GM11168 (cell line): ENCODE results near the gene DUOX1.

Experiments used
- in situ Hi-C: fragments of 300-500 bp; cut with MboI; formaldehyde crosslinking; loops from one replicate; pipeline ENCODE4 v1.12.0; 2022; ENCODE audit warnings: low sequenced_read_pairs; ENCODE audit not compliant: unreplicated experiment

Gene DUOX1

DNA sequence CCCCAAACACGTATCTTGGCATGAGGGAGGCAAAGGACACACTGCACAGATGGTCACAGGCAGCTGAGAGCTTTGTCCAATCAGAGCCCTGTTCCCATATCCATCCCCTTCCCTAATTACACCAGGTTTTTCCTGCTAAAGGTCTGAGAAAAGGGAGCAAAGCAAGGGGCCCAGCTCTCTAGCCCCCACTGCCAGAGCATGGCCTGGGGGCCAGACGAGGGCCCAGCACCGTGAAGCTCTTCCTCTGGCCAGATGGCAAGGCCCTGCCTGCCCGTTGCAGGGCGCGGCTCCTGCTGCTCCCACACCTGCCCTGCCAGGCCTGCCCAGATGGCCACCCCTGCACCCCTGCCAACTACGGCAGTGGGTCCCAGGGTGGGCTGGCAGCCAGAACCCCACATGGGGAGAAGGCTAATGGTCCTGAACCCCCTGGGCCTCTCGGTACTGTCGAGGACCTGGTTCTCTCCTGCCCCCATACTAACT is 54.8 kb downstream of the DUOX1 start:
- in situ Hi-C loops = no loop called here

GRCh38 chr15:45185069-45185779 is 55.4 kb downstream of the DUOX1 start:
- in situ Hi-C loops = no loop called here

GRCh38 chr15:45185903-45186770 is 56.3 kb downstream of the DUOX1 start:
- in situ Hi-C loops = no loop called here

GRCh38 chr15:45186771-45187577 is 57.2 kb downstream of the DUOX1 start:
- in situ Hi-C loops = no loop called here

- in situ Hi-C loops = no loop called here
Observed at GRCh38 chr15:45187578-45187893, 57.7 kb downstream of the DUOX1 start.

- in situ Hi-C loops = no loop called here
Observed at GRCh38 chr15:45187894-45188830, 58.4 kb downstream of the DUOX1 start, which contains the start of gene SHF. Gene SHF (minus strand): TSS chr15:45187966. CDS start chr15:45187951, 15 bp downstream.

GRCh38 chr15:45197512-45197911 is 67.7 kb downstream of the DUOX1 start:
- in situ Hi-C loops = no loop called here

DNA sequence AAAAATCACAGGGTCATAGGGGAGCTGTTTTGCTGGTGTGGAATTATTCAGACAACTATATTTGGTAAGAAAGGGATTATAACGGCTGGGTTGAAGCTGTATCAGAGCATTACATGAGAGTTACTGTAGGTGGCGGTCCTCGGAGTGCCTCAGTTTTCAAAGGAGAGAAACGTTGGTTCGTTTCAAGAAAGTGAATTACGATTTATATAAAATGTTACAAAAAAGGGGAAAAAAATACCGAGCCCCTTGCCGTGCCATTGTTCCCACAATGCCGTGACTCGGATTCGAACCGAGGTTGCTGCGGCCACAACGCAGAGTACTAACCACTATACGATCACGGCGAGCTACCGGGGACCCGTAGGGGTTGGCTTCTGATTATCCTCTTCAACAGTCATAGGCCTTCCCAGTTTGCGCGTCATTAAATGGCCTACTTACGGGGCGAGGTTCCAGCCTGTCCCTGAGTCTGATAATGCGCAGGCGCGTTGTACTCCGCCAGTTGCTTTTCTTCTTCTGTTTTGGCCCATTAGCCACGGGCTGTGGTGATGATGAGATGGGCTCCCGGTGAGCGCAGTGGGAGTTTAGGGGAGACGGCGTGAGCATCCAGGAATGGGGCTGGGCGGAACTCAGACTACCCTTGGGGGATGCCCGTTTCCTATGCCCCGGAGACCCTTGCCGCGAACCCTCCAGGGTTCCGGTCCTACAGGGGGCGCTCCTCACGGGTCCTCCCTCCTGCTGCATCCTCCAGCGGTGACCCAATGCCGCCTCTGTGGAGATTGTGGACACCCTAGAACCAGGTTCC is 68.7 kb downstream of the DUOX1 start:
- in situ Hi-C loops = no loop called here

DNA sequence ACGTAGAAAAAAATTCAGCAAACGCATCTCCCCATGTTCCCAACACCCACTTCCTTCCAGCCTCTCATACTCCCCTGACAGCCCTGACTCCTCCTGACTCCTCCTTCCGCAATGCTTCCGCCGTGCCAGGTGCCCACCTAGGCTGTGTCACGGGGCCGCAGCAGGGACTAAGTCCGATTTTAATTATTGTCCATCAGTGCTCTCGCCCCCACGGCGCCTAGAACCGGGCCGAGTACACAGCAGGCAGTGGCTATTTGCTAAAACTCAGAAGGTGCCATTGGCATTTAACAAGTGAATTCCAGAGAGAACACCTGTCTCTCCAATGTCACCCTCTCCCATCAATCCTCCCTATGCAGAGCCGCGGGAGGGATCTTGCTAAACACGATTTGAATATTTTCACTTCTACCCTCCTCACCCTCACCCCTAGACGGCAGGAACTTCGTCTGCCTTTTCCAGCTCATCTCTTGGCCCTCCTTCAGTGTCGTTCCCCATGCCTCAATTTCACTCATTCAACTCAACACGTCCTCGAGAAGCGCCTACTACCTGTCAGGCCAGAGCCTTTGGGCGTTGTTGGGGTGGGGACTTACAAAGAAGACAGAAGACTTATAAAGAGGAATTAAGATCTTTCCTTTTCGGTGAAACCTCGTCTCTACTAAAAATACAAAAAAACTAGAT is 69.5 kb downstream of the DUOX1 start:
- in situ Hi-C loops = no loop called here

DNA sequence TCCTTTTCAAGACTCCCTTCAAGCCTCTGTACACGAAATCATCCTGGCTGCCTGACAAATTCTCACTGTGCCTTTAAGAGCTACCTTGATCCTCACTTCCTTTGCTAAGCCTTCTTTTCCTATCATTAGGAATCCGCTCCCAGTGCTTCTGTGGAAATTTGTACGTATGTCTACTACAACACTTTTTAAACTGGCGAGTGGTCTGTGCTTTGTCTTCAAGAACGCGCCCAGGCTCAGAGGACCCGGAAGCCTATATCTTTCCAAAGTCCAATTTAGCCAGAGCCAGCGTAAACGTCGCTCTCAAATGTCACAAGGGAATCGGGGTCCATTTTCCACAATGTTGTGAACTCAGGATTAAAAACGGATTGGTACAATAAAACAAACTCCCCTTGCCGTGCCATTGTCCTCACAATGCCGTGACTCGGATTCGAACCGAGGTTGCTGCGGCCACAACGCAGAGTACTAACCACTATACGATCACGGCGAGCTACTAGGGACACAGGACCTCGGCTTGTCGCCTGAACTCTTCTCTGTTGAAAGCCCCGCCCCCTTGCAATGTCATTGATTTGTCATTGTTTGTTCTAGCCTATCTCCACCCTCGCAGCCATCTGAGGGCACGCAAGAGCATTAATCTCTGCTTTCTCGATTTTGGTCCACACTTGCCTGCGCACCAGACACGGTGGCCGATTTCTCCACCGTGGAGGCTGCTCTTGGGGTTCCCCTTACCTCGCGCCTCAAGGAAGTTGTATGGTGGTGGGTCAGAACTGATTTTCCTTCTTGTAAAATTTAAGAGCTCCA is 70.4 kb downstream of the DUOX1 start:
- in situ Hi-C loops = no loop called here

- in situ Hi-C loops = no loop called here
Observed at GRCh38 chr15:45200799-45201556, 71.2 kb downstream of the DUOX1 start.

DNA sequence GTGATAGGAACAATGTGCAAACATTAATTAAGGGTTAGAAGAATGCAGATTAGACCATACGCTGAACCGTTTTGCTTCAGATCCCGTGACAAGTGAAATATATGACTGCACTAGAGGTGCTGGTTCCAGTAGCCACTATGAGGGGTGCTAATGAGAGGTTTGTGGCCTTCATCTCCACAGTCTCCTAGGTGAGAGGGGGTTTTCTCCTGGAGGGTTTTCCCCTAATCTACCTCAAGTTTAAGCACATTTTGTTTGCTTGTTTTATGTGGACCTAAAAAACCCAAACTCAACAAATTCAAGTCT is 71.7 kb downstream of the DUOX1 start:
- in situ Hi-C loops = no loop called here

DNA sequence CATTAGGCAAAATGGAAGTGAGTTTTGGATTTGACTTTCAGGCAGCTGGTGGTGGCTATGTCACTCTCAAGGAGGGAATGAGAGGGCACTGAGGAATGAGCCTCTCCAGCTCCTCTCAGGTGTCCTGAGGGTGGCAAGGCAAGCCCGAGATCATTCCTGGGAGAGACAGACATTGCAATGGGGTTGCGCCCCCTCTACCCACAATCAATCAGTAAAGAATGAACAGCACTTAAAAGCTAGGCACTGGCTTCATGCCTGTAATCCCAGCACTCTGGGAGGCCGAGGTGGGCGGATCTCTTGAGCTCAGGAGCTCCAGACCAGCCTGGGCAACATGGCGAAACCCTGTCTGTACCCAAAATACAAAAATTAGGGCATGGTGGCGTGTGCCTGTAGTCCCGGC is 72.1 kb downstream of the DUOX1 start:
- in situ Hi-C loops = no loop called here

- in situ Hi-C loops = no loop called here
Observed at GRCh38 chr15:45203182-45203581, 73.4 kb downstream of the DUOX1 start.

DNA sequence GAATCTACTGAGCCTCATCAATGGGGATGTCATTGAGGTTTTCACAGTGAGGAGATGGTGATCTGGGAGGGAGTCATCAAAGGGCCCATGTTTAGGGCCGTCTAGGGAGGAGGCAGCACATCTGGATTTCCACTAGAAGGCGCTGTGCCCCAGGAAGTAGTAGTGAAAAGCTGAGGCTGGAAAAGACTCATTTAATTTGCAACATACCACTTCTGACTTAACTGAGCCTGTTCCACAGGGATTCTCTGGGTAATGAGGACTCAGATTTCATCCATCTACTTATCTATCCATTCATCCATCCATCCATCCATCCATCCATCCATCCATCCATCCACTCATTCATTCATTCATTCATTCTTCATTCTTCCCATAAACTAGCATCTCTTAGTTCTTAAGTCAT is 75.4 kb downstream of the DUOX1 start:
- in situ Hi-C loops = loop anchor here (5.0 kb wide), 1 partner anchor 187 kb away; no protein-coding TSS in a partner anchor

DNA sequence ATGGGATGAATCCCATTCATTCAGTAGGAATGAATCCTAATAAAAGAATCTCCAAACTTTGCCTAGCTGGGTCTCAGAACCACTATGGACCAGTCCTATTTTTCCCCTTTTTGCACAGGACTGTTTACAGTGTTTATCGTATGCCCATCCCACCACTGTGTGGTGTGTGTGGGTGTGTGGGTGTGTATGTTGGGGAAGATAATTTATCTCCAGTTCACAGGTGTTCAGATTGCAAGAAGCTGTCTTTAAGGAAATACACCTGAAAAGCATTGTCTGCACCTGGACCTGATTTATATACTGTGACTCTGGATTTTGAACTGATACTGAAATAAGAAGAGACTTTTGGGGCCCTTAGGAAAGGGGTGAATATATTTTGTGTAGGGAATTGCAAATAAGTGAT is 82.7 kb downstream of the DUOX1 start:
- in situ Hi-C loops = no loop called here
